ENCODE results near the gene SLC25A34.
"Not testable (repeated sequence)": the region's sequence is repeated elsewhere in the genome, so short reads cannot be mapped to it uniquely, and the experiment has no call there.

The SLC25A34 gene
- 3.4 to 3.6 reads per million in 2 donors for total RNA-seq

DNA sequence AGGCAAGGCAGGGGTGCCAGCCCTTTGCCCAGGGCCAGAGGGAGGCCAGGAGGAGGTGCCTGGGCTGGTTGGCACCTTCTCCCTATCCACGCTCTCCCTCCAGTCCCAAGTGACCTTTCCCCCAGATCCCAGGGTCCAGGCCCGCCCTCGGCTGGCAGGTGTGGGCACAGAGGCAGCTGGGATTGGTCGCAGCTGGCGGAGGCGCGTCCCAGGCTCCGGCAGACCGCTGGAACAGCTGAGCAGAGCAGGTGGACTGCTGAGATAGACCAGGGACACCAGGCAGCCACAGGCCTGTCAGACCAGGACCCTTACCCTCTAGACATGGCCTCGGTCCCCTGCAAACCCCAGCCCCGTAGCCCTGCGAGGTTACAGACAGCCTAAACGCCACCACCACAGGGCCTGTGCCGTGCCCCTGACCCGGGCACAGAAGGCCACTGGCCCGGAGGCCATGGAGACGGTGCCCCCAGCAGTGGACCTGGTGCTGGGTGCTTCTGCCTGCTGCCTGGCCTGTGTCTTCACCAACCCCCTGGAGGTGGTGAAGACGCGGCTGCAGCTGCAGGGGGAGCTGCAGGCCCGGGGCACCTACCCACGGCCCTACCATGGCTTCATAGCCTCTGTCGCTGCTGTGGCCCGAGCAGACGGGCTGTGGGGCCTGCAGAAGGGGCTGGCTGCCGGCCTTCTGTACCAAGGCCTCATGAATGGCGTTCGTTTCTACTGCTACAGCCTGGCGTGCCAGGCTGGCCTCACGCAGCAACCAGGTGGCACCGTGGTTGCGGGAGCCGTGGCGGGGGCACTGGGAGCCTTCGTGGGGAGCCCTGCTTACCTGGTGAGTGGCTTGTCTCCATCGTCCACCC, at the start of gene SLC25A34:
Gene SLC25A34, plus strand, starts transcription at position 221 of the 854 bp plus-strand sequence. Its CDS starts 228 bp downstream, at position 449.
- DNase-seq, result no peak

DNA sequence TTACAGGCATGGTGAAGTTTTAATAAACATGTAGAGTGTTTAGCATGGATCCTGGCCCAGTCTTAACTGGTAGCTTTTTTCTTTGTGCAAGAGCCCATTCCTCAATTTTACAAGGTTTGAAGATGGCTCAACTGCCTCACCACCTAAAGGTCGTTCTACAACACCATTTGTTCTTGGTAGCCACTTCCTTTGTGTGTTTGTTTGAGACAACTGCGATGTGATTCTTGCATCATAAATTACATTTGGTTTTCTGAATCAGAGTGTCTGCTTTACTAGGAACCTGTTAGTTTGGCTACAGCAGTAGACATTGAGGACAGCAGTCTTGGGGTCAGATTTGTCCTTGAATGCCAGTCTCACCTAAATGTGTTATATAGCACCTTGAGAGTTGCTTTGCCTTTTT, 48.6 kb upstream of the SLC25A34 start:
- no peak for DNase-seq

DNA sequence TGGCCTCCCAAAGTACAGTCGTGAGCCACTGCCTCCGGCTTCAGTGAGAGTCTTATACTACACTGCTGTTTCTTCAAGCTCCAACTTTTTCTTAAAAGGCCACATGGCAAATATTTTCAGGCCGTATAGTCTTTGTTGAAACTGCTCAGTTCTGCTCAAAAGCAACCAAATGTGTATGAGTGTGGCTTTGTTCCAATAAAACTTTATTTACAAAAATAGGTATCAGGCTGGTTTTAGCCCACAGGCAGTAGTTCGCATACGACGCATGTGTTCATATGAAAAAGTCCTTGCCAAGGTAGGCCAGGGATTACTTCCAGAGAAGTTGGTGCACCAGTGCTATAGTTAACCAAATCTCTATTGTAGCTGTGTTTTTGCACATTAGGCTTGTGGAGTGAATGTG, 45.7 kb upstream of the SLC25A34 start:
- DNase-seq, result no peak

DNA sequence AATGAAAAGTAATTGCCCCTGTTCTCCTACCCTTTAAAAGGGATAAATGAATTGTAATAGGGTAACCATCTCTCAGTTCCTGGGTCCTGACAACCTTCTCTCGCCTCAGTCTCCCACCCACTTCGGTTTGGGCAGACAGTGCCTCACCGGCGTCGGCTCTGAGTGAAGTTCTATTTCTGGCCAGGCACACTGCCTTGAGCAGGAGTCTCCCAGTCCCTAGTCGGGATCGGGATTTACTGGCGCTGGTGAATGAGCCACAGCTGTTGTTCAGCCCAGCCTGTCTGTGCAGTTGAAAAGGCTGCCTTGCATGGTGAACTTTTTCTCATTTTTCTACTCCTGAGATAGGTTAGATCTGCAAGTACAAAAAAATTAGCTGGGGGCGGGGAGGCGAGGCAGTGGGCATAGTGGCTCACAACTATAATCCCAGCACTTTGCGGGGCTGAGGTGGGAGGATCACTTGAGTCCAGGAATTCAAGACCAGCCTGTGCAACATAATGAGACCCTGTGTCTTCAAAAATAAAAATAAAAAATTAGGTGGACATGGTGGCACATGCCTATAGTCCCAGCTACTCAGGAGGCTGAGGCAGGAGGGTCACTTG, 44.5 kb upstream of the SLC25A34 start:
- DNase-seq, result no peak

DNA sequence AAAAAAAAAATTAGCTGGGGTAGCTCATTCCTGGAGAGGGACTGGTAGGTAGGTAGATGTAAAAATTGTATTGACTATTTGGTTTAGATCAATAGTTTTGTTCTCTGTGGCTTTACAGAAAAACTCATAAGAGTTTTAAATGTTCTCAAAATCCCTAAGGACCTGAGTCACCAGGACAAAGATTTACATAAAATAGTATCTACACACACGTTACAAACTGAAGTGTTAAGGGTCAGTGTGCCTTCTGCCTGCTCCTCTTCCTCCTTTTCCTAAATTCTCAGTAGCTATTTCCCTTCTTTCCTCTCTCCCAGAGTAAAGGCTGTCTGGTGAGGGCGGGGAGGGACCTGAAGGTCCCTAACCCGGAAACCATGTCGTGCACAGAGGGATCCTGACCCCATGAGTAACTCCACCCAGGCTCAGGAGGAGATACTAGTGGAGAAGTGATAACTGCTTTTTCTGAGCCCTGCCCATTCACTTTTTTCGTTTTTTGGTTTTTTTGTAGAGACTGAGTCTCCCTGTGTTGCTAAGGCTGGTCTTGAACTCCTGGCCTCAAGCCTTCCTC, 43.9 kb upstream of the SLC25A34 start:
- DNase-seq, result no peak

DNA sequence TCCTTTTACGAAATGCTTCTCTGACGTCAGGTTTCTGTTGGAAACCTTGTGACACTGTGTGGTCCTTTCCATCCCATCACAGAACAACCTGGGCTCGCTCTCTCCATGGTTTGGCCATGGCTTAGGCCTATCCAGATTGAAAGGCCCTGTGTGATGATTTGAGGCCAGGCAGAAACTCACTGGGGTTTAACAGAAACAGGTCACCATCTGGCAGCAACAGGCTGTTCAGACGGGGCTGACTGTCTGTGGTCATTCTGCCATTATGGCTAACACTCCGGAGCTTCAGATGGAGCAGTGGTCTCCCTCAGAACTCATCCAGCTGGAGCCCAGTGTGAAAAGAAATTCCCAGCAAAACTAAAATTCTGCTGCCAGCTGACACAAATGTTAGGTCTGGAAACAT, 42.7 kb upstream of the SLC25A34 start:
- DNase-seq, result no peak

DNA sequence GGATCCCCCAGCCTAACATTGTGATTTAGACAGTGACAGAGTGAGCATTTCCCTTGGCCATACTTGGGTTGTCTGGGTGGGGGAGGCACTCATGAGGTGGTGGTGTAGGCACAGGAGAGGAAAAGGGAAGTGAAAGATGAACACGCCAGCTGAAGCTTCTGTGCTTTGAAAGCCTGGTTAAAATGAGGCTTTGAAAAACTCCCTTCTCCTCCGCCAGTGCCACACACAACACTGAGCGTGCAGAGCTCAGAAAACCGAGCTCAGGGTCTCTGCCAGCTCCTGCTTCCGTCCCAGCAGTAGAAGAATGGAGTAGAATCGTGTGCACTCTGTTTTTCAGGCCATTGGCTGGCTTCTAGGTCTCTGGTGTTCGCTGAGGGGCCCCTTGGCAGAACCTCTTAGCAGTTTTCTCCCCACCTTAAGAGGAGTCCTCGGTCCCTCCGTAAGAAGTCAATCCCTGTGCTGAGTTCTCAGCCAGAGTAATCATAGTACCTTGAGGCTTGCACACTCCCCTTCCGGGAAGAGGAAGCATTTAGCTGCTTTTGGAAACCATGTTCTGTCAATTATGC, 39.0 kb upstream of the SLC25A34 start:
- no peak for DNase-seq

DNA sequence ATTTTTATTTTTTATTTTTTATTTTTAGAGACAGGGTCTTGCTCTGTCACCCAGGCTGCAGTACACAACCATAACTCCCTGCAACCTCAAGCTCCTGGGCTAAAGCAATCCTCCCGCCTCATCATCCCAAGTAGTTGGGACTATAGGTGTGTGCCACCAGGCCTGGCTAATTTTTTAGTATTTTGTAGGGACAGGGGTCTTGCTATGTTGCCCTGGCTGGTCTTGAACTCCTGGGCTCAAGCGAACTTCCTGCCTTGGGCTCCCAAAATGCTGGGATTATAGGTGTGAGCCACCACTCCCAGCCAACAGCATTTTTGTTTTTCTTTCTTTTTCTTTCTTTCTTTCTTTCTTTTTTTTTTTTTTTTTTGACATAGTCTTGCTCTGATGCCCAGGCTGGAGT, 37.9 kb upstream of the SLC25A34 start:
- no peak for DNase-seq

DNA sequence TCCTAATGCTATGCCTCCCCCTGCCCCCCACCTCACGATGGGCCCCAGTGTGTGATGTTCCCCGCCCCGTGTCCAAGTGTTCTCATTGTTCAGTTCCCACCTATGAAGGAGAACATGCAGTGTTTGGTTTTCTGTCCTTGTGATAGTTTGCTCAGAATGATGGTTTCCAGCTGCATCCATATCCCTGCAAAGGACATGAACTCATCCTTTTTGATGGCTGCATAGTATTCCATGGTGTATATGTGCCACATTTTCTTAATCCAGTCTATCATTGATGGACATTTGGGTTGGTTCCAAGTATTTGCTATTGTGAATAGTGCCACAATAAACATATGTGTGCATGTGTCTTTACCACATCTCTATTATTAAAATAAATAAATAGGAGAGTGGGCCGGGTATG, 36.7 kb upstream of the SLC25A34 start:
- not testable (repeated sequence) for DNase-seq

DNA sequence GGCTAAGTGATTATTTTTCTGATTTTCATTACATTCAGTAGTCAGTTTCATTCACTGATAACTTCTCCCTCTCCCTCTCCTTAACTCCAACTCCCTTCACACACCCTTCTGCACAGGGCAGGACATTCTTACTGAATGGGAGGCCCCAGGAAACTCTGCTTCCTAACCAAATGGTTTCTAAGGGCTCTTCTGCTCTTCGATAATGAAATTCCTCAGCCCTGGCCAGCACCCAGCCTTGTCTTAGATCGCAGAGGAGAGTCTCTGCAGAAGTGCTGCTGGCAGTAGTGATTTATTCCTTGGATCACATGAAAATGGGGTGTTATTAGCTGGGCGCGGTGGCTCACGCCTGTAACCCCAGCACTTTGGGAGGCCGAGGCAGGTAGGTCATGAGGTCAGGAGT, 35.5 kb upstream of the SLC25A34 start:
- DNase-seq, result no peak

DNA sequence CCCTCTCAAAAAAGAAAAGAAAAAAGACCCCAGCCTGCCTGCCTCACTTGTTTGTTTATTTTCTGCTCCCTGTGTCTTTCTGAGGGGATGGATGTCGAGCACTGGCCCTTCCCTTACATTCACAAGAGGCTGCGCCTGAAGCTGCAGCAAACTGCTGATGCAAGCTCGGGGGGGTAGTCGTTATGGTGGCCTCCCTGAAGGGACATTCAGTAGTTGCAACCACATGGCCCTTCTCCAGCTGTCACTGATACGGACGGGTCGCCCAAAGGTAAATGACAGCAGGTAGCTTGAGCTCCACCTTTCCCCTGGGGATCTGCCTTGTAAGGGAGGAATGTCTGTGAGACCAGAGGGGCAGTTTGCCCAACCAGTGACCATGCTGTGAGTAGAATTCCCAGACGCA, 34.3 kb upstream of the SLC25A34 start:
- DNase-seq, result no peak

DNA sequence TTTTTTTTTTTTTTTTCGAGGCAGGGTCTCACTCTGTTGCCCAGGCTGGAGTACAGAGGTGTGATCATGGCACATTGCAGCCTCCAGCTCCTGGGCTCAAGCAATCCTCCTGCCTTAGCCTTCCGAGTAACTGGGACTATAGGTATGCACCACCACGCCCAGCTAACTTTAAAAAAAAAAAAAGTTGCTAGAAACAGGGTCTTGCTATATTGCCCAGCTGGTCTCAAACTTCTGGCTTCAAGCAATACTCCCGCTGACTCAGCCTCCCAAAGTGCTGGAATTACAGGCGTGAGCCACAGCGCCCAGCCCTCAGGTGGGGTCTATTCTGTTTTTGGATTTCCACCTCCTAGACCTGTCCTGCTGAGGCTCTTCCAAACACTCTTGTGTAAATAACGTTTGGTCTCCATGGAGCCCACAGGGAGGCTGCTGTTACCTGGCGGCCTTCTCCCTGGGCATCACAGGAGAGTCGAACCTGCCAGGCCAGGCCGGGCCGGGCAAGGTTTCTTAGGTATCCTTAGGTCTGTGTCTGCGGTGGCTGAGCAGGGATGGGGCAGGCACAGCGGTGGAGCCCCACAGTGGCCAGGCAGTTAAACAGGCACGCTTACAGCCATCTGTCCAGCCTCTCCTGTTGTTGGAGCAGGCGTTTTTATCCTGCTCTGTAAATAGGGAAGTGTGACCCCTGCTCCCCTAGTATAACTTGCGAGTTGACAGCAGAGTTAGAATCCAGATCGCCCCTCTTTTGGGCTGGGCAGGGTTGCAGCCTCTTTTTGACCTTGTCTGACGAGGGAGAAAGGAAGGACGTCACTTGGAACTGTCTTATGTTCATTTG, 33.1 kb upstream of the SLC25A34 start:
- DNase-seq, result no peak

DNA sequence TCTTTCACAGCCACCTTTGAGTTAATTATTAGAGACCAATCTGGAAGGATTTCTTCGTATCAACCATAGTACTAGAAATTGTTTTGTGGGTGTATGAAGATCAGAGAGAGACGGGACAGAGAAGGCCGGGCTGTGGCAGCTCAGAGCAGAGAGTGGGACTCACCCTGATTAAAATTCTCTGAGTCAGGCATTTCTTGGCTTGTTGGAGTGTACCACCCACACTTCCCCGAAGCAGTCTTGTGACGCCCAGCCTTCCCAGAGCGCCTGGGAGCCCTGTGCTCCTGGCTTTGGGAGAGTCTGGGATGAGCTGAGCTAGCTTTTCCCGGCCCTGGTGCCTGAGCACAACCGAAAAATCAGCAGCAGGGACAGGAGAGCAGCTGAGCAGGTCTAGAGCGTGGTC, 32.5 kb upstream of the SLC25A34 start:
- no peak for DNase-seq

DNA sequence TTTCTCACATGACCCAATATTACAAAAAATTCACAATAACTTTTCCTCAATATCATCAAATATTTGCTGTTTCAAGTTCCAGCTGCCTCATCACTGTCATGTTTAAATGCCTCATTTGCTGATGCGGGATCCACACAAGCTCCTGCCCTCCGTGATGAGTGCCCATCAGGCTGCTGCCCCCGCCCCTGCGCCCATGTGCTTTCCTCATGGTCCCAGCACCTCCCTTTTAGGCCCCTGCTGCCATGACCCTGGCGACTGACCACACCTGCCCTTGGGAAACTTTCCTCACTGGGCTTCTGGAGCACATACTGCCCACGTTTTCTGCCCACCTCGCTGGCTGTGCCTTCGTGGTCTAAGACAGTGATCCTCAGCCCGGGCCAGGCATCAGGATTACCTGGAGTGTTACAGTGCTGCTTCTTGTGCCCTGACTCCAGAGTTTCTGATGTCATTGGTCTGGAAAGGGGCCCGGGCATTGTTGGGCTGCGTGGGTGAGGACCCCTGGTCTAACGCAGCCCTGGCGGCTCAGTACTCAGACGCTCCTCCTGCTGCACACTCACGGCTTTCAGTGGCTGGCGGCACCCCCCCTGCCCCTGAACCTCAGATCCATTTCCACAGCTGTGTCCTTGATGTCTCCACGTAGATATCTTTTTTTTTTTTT, 31.4 kb upstream of the SLC25A34 start:
- no peak for DNase-seq

DNA sequence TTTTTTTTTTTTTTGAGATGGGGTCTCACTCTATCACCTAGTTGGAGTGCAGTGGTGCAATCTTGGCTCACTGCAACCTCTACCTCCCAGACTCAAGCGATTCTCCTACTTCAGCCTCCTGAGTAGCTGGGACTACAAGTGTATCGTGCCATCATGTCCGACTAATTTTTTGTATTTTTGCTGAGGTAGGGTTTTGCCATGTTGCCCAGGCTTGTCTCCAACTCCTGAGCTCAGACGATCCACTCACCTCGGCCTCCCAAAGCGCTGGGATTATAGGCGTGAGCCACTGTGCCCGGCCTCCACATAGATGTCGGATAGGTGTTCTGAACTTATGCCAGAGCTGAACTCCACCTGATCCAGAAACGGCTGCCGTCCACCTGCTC, 30.9 kb upstream of the SLC25A34 start:
- no peak for DNase-seq

DNA sequence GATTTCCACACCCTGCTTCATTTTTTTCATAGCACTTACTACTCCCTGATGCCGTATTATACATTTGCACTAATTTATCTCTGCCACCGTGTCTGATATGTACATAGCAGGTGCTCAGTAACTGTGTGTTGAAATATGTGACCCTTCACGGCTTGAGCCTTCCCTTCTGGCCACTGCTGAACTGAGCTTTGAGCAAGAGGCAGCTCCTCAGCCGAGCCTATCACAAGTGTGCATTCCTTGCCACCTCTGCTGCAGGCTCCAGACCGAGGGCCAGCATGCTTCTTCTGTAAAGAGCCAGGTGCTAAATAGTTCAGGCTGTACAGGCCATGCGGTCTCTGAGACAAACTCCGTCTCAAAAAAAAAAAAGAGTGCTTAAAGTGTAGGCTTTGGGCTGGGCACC, 29.3 kb upstream of the SLC25A34 start:
- DNase-seq, result no peak

DNA sequence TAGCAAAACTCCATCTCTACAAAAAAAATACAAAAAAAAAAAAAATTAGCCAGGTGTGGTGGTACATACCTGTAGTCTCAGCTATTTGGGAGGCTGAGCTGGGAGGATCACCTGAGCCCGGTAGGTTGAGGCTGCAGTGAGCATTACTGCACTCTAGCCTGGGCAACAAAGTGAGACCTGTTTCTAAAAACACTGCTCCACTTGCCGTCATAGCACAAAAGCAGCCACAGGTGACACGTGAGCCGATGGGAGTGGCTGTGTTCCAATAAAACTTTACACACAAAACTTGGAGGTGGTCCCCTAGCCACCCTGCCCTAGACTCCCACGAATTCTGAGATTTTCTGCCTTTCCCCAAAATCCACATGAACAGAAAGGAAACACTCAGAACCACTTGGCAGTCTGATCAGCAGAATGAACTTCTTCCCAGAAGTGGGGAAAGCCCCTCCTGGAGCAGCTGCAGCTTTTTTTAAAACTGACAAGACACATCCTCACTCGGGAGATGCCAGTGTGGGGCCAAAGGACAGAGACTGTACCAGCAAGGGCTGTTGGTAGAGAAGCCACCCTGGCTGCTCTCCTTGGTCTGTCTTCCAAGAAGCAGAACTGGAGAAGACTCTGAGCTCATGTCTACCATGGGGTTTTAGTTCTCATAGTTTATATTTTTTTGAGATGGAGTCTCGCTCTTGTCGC, 28.7 kb upstream of the SLC25A34 start:
- no peak for DNase-seq

DNA sequence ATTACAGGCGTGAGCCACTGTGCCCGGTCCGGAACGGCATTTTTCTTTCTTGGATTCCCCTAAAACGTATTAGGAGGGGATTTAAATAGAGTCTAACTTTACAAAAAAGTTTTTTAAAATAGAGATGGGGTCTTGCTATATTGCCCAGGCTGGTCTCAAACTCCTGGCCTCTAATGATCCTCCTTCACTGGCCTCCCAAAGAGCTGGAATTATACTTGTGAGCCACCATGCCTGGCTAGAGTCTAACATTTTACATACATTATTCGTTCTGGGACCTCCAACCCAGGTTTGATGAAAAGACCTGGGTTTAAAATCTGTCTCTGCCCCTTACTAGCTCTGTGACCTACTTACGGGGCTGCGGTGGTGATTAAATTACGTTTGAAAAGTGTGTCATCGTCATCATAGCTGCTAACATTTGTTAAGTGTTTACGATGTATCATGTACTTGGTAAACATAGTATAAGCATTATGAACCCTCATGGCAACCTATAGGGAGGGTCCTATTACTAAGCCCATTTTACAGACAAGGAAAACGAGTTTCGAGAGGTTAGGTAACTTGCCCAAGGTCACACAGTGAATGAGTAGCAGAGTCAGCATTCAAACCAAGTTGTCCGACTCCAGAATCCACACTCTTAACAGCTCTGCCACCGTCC, 27.4 kb upstream of the SLC25A34 start:
- no peak for DNase-seq

DNA sequence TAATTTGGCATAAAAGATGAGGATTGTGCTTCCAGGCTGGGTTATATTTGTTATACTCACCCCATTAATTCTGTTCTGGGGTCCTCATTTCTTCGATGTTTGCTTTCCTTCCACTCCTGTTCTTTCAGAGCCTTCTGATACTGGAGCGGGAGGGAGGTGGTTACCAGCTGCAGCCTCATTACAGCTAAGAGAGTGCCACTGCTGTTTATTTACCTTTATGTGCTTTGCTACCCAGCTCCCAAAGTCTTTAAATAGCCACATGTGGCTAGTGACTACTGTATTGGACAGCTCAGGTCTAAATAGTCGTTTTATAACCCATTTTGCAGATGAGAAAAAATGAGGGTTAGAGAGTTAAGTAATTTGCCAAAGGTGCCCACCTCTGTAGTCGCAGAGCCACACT, 26.8 kb upstream of the SLC25A34 start:
- no peak for DNase-seq

DNA sequence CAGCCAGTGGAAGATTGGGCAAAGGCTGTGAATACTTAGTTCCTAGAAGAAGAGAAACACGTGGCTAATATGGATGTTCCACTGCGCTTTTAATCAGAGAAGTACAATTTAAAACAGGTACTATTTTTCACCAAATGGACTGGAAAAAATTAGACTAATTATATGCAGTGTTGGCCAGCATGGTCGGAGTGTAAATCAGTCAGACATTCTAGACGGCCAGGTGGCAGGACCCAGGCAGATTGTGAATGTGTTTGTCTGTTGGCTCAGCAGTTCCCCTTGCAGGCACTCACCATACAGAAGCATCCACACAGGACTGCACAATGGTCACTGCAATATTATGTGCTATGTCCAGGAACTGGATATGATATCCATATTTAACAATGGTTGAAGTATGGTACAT, 23.9 kb upstream of the SLC25A34 start:
- no peak for DNase-seq

All from activated gamma-delta T cell (primary cell).